Uterus (tissue), 2 donors: Measurements from ENCODE around the gene DPP6.

ENCODE experiments used
- POLR2A ChIP-seq, 2 donors: fragments of 450-650 bp; IDR thresholded peaks; one replicate each; pipeline ENCODE4 v1.6.1; 2016; ENCODE audit warnings: antibody characterized with exemption in 2 of 2, mild to moderate bottlenecking in 1 of 2, moderate library complexity in 1 of 2
- TF ChIP-seq, protein P1 (sequence below), 4 experiments: fragments of 200-600 bp in 2 of 4; fragments of 450-650 bp in 2 of 4; sonication (generic) in 2 of 4; IDR thresholded peaks; one replicate each; pipeline ENCODE4 v1.5.1; 2016 to 2019; ENCODE audit warnings: antibody characterized with exemption in 4 of 4, mild to moderate bottlenecking in 2 of 4, moderate library complexity in 1 of 4

DNA sequence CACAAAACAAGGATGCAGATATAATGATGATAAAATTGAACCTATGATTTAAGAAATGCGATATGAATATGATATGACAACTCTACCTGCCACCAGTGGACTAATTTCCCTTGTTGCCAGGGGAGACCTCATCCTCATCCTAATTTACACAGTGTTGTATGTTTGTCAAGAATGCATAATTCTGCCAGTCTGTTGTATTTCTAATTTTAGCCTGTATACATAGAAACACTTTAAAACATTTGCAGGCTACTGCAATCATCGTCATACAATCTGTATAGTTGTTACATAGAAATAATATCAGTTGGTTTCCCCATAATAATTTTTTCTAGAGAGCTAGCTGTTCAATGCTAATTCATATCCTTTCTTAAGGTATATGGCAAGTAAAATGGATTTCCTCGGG, 274.2 kb downstream of the DPP6 start:
- TF ChIP-seq, protein P1, sequence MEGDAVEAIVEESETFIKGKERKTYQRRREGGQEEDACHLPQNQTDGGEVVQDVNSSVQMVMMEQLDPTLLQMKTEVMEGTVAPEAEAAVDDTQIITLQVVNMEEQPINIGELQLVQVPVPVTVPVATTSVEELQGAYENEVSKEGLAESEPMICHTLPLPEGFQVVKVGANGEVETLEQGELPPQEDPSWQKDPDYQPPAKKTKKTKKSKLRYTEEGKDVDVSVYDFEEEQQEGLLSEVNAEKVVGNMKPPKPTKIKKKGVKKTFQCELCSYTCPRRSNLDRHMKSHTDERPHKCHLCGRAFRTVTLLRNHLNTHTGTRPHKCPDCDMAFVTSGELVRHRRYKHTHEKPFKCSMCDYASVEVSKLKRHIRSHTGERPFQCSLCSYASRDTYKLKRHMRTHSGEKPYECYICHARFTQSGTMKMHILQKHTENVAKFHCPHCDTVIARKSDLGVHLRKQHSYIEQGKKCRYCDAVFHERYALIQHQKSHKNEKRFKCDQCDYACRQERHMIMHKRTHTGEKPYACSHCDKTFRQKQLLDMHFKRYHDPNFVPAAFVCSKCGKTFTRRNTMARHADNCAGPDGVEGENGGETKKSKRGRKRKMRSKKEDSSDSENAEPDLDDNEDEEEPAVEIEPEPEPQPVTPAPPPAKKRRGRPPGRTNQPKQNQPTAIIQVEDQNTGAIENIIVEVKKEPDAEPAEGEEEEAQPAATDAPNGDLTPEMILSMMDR (IDR thresholded peaks at IDR 0.05): no peak
- TF ChIP-seq POLR2A (IDR thresholded peaks at IDR 0.05): no peak
